IMR-90 (cell line): ENCODE data around the gene RNF34.

Source experiments
- BHLHE40 ChIP-seq: fragments of 150-350 bp; IDR thresholded peaks from 2 replicates; pipeline ENCODE4 v1.6.1; 2016; ENCODE audit warnings: mild to moderate bottlenecking, low read depth, low read length
- CEBPB ChIP-seq: IDR thresholded peaks from 2 replicates; pipeline ENCODE4 v1.6.1; 2012; ENCODE audit warnings: low read depth, low read length, improper control_type of control experiment
- ELK1 ChIP-seq: fragments of 150-350 bp; IDR thresholded peaks from 2 replicates; pipeline ENCODE4 v1.6.1; 2016; ENCODE audit warnings: low read depth, mild to moderate bottlenecking, low read length, moderate library complexity, borderline replicate concordance
- MAZ ChIP-seq: IDR thresholded peaks from 2 replicates; pipeline ENCODE4 v1.6.1; 2012; ENCODE audit warnings: low read depth, mild to moderate bottlenecking, low read length, improper control_type of control experiment, moderate library complexity, borderline replicate concordance
- POLR2A ChIP-seq: IDR thresholded peaks from 2 replicates; pipeline ENCODE4 v1.6.1; 2012; ENCODE audit warnings: mild to moderate bottlenecking, low read depth, low read length
- RCOR1 ChIP-seq: IDR thresholded peaks from 2 replicates; pipeline ENCODE4 v1.6.1; 2012; ENCODE audit warnings: mild to moderate bottlenecking, low read length, improper control_type of control experiment; ENCODE audit not compliant: insufficient replicate concordance
- RFX5 ChIP-seq: IDR thresholded peaks from 2 replicates; pipeline ENCODE4 v1.8.0; 2012; ENCODE audit warnings: low read depth, mild to moderate bottlenecking, low read length, moderate library complexity
- SMC3 ChIP-seq: fragments of 150-350 bp; IDR thresholded peaks from 2 replicates; pipeline ENCODE4 v1.6.1; 2016; ENCODE audit warnings: low read depth, mild to moderate bottlenecking, antibody characterized with exemption, low read length, moderate library complexity
- TF ChIP-seq, protein P1 (sequence below): conservative IDR thresholded peaks from 2 replicates; pipeline ENCODE4 v1.5.1; 2012; ENCODE audit warnings: mild to moderate bottlenecking, low read depth, low read length, improper control_type of control experiment
- TF ChIP-seq, protein P2 (sequence below): fragments of 150-350 bp; IDR thresholded peaks from 2 replicates; pipeline ENCODE4 v1.6.1; 2017; ENCODE audit warnings: mild to moderate bottlenecking, antibody characterized with exemption, low read length, low read depth

DNA sequence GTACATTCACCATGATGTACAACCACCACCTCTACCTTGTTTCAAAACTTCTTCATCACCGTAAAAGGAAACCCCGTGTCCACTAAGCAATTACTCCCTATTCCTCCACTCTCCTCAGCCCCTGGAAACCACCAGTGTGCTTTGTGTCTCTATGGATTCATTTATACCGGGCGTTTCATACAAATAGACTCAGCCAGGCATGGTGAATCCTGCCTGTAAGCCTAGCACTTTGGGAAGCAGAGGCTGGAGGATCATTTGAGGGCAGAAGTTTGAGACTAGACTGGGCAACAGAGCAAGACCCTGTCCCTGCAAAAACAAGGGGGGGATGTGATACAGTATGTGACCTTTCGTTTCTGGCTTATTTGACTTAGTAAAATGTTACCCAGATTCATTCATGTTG lies 21.2 kb upstream of the RNF34 start:
- TF ChIP-seq, protein P1, sequence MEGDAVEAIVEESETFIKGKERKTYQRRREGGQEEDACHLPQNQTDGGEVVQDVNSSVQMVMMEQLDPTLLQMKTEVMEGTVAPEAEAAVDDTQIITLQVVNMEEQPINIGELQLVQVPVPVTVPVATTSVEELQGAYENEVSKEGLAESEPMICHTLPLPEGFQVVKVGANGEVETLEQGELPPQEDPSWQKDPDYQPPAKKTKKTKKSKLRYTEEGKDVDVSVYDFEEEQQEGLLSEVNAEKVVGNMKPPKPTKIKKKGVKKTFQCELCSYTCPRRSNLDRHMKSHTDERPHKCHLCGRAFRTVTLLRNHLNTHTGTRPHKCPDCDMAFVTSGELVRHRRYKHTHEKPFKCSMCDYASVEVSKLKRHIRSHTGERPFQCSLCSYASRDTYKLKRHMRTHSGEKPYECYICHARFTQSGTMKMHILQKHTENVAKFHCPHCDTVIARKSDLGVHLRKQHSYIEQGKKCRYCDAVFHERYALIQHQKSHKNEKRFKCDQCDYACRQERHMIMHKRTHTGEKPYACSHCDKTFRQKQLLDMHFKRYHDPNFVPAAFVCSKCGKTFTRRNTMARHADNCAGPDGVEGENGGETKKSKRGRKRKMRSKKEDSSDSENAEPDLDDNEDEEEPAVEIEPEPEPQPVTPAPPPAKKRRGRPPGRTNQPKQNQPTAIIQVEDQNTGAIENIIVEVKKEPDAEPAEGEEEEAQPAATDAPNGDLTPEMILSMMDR, result no peak
- TF ChIP-seq MAZ (no peak), POLR2A (no peak), BHLHE40 (no peak), CEBPB (no peak), SMC3 (no peak), RCOR1 (no peak), RFX5 (no peak), ELK1 (no peak)
- TF ChIP-seq, protein P2, sequence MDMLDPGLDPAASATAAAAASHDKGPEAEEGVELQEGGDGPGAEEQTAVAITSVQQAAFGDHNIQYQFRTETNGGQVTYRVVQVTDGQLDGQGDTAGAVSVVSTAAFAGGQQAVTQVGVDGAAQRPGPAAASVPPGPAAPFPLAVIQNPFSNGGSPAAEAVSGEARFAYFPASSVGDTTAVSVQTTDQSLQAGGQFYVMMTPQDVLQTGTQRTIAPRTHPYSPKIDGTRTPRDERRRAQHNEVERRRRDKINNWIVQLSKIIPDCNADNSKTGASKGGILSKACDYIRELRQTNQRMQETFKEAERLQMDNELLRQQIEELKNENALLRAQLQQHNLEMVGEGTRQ, result no peak
